Epidermal melanocyte (primary cell): ENCODE measurements around the gene DIABLO.
"Not testable (repeated sequence)": the region's sequence is repeated elsewhere in the genome, so short reads cannot be mapped to it uniquely, and the experiment has no call there.

Experiments used
- DNase-seq: peaks from one replicate; pipeline ENCODE4 v3.0.0; 2011; ENCODE audit warnings: low spot score; ENCODE audit not compliant: insufficient read length

DIABLO gene

GRCh38 chr12:122225683-122226365 lies at the start of gene DIABLO:
TSS of gene DIABLO (minus strand) at chr12:122226052. CDS start at chr12:122226014, 38 bp downstream.
- DNase-seq, result peak; percentile 68

DNA sequence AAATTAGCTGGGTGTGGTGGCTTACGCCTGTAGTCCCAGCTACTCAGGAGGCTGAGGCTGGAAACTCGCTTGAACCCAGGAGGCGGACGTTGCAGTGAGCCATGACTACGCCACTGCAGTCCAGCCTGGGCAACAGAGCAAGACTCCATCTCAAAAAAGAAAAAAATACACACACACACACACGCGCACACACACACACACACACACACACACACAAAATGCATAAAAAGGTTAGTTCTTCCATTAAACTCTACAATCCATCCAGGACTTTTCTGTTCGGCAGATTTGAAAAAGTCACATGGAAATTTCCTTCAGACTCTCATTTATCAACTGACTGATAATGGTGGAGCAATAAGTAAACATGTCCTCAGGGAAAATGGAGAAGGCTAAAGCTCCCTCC lies 49.6 kb upstream of the DIABLO start:
- DNase-seq, result no peak

DNA sequence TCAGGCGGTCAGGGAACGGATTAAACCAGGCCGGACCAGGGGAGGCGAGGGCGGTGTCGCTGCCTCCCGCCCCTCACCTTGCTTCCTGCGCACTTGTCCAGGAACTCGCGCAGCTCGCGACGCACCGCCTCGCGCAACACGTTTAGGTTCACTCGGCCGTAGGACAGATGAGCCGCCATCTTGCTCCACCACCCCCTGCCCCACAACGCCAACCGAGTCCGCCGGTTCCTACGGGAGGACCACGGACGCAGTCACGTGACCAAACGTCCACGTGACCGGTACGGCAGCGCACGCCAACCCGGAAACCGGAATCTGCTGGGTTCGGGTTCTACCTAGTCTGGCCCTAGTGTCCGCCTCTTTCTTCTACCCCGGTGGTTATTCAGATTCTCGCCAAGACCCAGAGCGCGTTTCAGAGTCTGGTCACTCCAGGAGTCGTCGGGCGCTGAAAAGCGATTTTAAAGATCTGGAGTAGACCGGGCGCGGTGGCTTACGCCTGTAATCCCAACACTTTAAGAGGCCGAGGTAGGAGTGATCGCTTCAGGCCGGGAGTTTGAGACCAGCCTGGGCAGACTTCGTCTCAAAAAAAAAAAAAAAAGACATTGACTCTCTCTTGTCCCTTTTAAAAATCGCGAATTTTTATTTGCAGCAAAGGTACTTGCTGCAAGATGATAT lies 40.5 kb upstream of the DIABLO start, which contains the start of gene VPS33A:
Gene VPS33A (minus strand): TSS at position 265 of the 672 bp plus-strand sequence. CDS start 86 bp downstream, at position 179.
- DNase-seq, result peak; percentile 94

- DNase-seq, result no peak
Observed at GRCh38 chr12:122265886-122266229, 40.0 kb upstream of the DIABLO start.

DNA sequence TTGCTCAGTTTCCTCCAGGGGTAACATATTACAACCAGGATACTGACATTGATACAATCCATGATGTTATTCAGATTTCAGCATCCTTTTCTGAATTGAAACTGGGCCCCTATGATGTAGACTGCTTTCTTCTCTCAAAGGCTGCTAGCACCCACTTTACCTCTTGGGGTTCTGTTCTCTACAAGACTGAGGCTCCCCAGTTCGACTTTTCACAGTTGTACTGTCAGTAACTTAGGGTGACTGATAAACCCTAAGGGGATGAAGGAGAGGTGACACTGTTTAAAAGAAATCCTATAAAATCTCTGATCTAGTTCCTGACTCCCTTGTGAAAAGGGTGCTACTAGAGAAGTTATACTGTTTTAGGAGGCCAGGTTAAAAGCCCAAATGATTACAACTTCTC lies 39.6 kb upstream of the DIABLO start:
- DNase-seq, result no peak

DNA sequence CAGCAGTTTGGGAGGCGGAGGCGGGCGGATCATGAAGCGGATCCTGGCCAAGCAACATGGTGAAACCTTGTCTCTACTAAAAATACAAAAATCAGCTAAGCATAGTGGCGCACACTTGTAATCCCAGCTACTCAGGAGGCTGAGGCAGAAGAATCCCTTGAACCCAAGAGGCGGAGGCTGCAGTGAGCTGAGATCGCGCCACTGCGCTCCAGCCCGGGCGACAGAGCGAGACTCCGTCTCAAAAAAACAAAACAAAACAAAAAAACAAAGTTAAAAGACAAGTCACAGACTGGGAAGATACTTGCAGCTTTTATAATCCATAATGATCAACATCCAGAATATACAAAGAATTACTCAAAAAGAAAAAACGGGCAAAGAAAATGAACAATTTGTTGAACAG lies 34.9 kb upstream of the DIABLO start:
- not testable (repeated sequence) for DNase-seq

GRCh38 chr12:122258939-122259338 lies 33.1 kb upstream of the DIABLO start:
- DNase-seq, result not testable (repeated sequence)

- not testable (repeated sequence) for DNase-seq
Observed at GRCh38 chr12:122258462-122258861, 32.6 kb upstream of the DIABLO start.

DNA sequence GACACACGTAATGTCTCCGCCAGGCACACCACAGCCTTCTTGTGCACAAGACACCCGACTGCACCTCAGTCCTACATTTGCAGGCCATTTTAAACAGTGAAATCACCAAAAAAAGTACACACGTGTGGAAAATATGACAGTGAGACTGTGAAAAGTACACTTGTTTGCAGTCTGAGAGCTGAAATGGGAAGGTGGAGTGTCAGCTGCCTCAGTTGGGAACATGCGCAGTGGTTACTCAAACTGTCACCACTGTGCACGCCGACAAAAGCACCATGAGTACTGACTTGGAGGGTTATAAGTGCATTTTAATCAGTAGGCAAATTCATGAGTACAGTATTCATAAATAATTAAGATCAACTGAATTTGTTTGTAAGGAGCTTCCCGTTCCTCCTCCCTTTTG lies 24.7 kb upstream of the DIABLO start:
- DNase-seq, result no peak

- no peak for DNase-seq
Observed at GRCh38 chr12:122250047-122250446, 24.2 kb upstream of the DIABLO start.

- DNase-seq, result no peak
Observed at GRCh38 chr12:122245553-122245952, 19.7 kb upstream of the DIABLO start.

- no peak for DNase-seq
Observed at GRCh38 chr12:122244565-122245371, 18.9 kb upstream of the DIABLO start.

DNA sequence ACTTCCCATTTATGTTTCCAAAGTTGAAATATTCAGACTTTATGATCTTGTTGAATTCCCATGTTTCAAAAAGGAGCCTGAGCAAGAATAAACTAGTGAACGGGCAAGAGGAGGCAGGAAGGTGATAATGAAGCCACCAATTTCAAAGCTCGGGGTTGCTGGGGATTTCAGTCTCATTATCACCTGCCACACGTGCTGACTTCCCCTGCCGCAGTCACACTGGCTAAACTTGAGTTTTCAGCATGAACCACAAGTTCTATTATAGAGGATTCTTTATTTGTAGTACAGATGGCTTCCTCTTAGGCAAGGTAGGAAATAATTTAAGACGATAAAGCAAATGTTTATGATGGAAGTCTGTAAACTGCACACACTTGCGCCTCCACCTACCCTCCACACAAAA lies 18.1 kb upstream of the DIABLO start:
- no peak for DNase-seq

DNA sequence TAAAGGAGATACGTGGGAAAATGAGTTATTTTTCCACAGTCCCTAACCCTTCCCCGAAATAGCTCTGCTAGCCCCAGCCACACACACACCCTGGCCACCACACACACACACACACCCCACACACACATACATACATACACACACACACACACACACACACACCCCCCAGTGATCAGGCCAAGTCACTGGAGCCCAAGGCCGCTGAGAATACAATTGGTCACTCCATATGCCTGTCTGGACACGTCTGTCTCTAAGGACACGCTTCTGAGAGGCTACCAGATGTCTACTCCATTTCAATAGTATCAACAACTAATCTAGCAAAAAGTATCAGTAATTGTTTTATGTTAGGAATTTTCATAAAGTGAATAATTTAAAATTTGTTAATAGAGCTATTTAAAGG lies 13.0 kb upstream of the DIABLO start:
- DNase-seq, result no peak

- DNase-seq, result no peak
Observed at GRCh38 chr12:122235741-122236140, 9.9 kb upstream of the DIABLO start.

DNA sequence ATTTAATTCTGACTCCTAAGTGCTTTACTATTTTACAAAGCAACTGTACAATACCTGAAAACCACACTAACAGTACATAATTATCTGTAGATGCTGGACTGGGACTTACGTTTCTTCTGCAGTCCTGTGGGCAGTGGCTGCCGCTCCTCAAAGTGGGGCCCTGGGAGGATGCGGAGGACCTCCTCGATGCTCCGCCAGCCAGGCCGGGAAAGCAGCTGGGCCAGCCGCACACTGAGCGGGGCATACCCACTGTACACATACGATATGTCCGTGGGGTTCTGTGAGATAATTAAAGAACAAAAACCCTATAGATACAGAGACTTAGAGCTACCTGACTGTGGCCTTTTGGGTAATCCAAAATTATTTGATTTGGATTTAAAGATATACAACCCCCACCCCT lies 6.8 kb upstream of the DIABLO start:
- no peak for DNase-seq

GRCh38 chr12:122230798-122231197 lies 4.9 kb upstream of the DIABLO start:
- DNase-seq, result no peak

- no peak for DNase-seq
Observed at GRCh38 chr12:122228092-122228491, 2.2 kb upstream of the DIABLO start.

GRCh38 chr12:122227341-122227740 lies 1.5 kb upstream of the DIABLO start:
- DNase-seq, result no peak

GRCh38 chr12:122226366-122227125 lies 694 bp upstream of the DIABLO start:
- DNase-seq, result no peak

- DNase-seq, result no peak
Observed at GRCh38 chr12:122216445-122216844, 9.4 kb downstream of the DIABLO start.
